HS-27A (cell line): ENCODE results near the gene ADAMTS19.
"Not testable (repeated sequence)": the region's sequence is repeated elsewhere in the genome, so short reads cannot be mapped to it uniquely, and the experiment has no call there.

Source experiments
- DNase-seq: peaks from one replicate; pipeline ENCODE4 v3.0.0-alpha.2; 2012; ENCODE audit warnings: low read depth, missing footprints

Gene ADAMTS19

GRCh38 chr5:129459777-129460671 is at the start of gene ADAMTS19:
ADAMTS19 (plus strand) TSS chr5:129460298; CDS start chr5:129460392, 94 bp downstream.
- DNase-seq, result no peak

- no peak for DNase-seq
Measured at GRCh38 chr5:129410488-129410887, 49.6 kb upstream of the ADAMTS19 start.

GRCh38 chr5:129412721-129413120 is 47.4 kb upstream of the ADAMTS19 start:
- DNase-seq, result no peak

- no peak for DNase-seq
Measured at GRCh38 chr5:129413570-129413969, 46.5 kb upstream of the ADAMTS19 start.

- DNase-seq, result no peak
Measured at GRCh38 chr5:129419292-129419691, 40.8 kb upstream of the ADAMTS19 start.

- DNase-seq, result no peak
Measured at GRCh38 chr5:129425031-129425430, 35.1 kb upstream of the ADAMTS19 start.

GRCh38 chr5:129426071-129426470 is 34.0 kb upstream of the ADAMTS19 start:
- no peak for DNase-seq

GRCh38 chr5:129428636-129429035 is 31.5 kb upstream of the ADAMTS19 start:
- DNase-seq, result not testable (repeated sequence)

- no peak for DNase-seq
Measured at GRCh38 chr5:129431406-129431805, 28.7 kb upstream of the ADAMTS19 start.

- no peak for DNase-seq
Measured at GRCh38 chr5:129438322-129438721, 21.8 kb upstream of the ADAMTS19 start.

- DNase-seq, result no peak
Measured at GRCh38 chr5:129440424-129440823, 19.7 kb upstream of the ADAMTS19 start.

GRCh38 chr5:129441096-129441495 is 19.0 kb upstream of the ADAMTS19 start:
- no peak for DNase-seq

- no peak for DNase-seq
Measured at GRCh38 chr5:129445379-129445778, 14.7 kb upstream of the ADAMTS19 start.

- no peak for DNase-seq
Measured at GRCh38 chr5:129447968-129448367, 12.1 kb upstream of the ADAMTS19 start.

- DNase-seq, result no peak
Measured at GRCh38 chr5:129448654-129449053, 11.4 kb upstream of the ADAMTS19 start.

GRCh38 chr5:129454461-129454860 is 5.6 kb upstream of the ADAMTS19 start:
- DNase-seq, result no peak

GRCh38 chr5:129459450-129459776 is 685 bp upstream of the ADAMTS19 start:
- DNase-seq, result no peak

GRCh38 chr5:129460672-129460935 is 506 bp downstream of the ADAMTS19 start:
- no peak for DNase-seq

GRCh38 chr5:129460936-129461710 is 1.0 kb downstream of the ADAMTS19 start:
- no peak for DNase-seq

GRCh38 chr5:129461711-129462332 is 1.7 kb downstream of the ADAMTS19 start:
- no peak for DNase-seq

- no peak for DNase-seq
Measured at GRCh38 chr5:129465776-129466344, 5.8 kb downstream of the ADAMTS19 start.

- DNase-seq, result no peak
Measured at GRCh38 chr5:129474544-129474943, 14.4 kb downstream of the ADAMTS19 start.

- DNase-seq, result no peak
Measured at GRCh38 chr5:129476751-129477150, 16.7 kb downstream of the ADAMTS19 start.
